ENCODE results near the gene PCDH9.

Gene PCDH9

GRCh38 chr13:66328476-66328875, 901.7 kb downstream of the PCDH9 start:
- Histone ChIP-seq H2BK15ac (ENCODE audit: low read length) (no peak overlapping the region), H3K79me1 (ENCODE audit: low read depth, low read length) (no peaks in the 10 kb centered on the region), H2AK5ac (ENCODE audit: low read depth, low read length) (no peak overlapping the region), H2BK12ac (ENCODE audit: low read length) (no peak overlapping the region), H2BK120ac (ENCODE audit: low read depth, low read length) (no peak overlapping the region), H3K14ac (ENCODE audit: low read length) (no peak overlapping the region), H3K4me2 (ENCODE audit: insufficient read depth, low read length, poor library complexity, severe bottlenecking) (no peak overlapping the region), H3K9ac (ENCODE audit: low read depth, low read length, poor library complexity) (no peak overlapping the region), H3K9me3 (replicated peaks in 1 of 2; ENCODE audit: control insufficient read depth in 2 of 2, insufficient read depth in 1 of 2, low read depth in 1 of 2, low read length in 2 of 2) (no peaks in the 10 kb centered on the region), H3K4me3 (ENCODE audit: low read length in 2 of 2) (no peak overlapping the region), H2BK5ac (ENCODE audit: low read length) (no peak overlapping the region), H3K36me3 (replicated peaks in 1 of 2; ENCODE audit: control insufficient read depth in 2 of 2, insufficient read depth in 2 of 2, low read length in 2 of 2) (no peaks in the 10 kb centered on the region), H3K23ac (ENCODE audit: low read depth, low read length, poor library complexity) (no peak overlapping the region), H3K18ac (ENCODE audit: low read length) (no peak overlapping the region), H4K91ac (ENCODE audit: low read depth, low read length, poor library complexity) (no peak overlapping the region), H3K27me3 (ENCODE audit: control insufficient read depth in 3 of 3, insufficient read depth in 3 of 3, low read depth in 1 of 3, low read length in 3 of 3) (no peaks in the 10 kb centered on the region), H3K4ac (ENCODE audit: low read length) (no peak overlapping the region), H3K4me1 (ENCODE audit: control insufficient read depth in 2 of 2, insufficient read depth in 1 of 2, low read depth in 1 of 2, low read length in 2 of 2) (peaks cover 0 to 5% of the 10 kb centered on the region in 2 donors), H3K27ac (replicated peaks; ENCODE audit: low read length) (no peak overlapping the region), H4K8ac (ENCODE audit: low read depth, low read length) (no peak overlapping the region), H2AFZ (ENCODE audit: low read length) (no peak overlapping the region)
- no CpG with 5 or more reads among the region's 5 CpGs for WGBS, 2 donors (ENCODE audit: extremely low coverage in 2 of 2, insufficient read length in 2 of 2, insufficient replicate concordance in 1 of 2)
- no peak for DNase-seq (ENCODE audit: low spot score)

- H3K23ac ChIP-seq (ENCODE audit: low read depth, low read length, poor library complexity) = no peak overlapping the region
- H2BK120ac ChIP-seq (ENCODE audit: low read depth, low read length) = no peak overlapping the region
- no peak overlapping the region for H4K8ac ChIP-seq (ENCODE audit: low read depth, low read length)
- H3K4me1 ChIP-seq (ENCODE audit: control insufficient read depth in 2 of 2, insufficient read depth in 1 of 2, low read depth in 1 of 2, low read length in 2 of 2) = peaks cover 0 to 5% of the 10 kb centered on the region in 2 donors
- no peaks in the 10 kb centered on the region for H3K9me3 ChIP-seq (replicated peaks in 1 of 2; ENCODE audit: control insufficient read depth in 2 of 2, insufficient read depth in 1 of 2, low read depth in 1 of 2, low read length in 2 of 2)
- H3K18ac ChIP-seq (ENCODE audit: low read length) = no peak overlapping the region
- H2AFZ ChIP-seq (ENCODE audit: low read length) = no peak overlapping the region
- H3K36me3 ChIP-seq (replicated peaks in 1 of 2; ENCODE audit: control insufficient read depth in 2 of 2, insufficient read depth in 2 of 2, low read length in 2 of 2) = no peaks in the 10 kb centered on the region
- DNase-seq (ENCODE audit: low spot score) = no peak
- H2BK5ac ChIP-seq (ENCODE audit: low read length) = no peak overlapping the region
- no CpG with 5 or more reads among the region's 3 CpGs for WGBS, 2 donors (ENCODE audit: extremely low coverage in 2 of 2, insufficient read length in 2 of 2, insufficient replicate concordance in 1 of 2)
- H3K27me3 ChIP-seq (ENCODE audit: control insufficient read depth in 3 of 3, insufficient read depth in 3 of 3, low read depth in 1 of 3, low read length in 3 of 3) = no peaks in the 10 kb centered on the region
- H2BK12ac ChIP-seq (ENCODE audit: low read length) = no peak overlapping the region
- no peak overlapping the region for H2BK15ac ChIP-seq (ENCODE audit: low read length)
- H3K27ac ChIP-seq (replicated peaks; ENCODE audit: low read length) = no peak overlapping the region
- H3K14ac ChIP-seq (ENCODE audit: low read length) = no peak overlapping the region
- H3K4me3 ChIP-seq (ENCODE audit: low read length in 2 of 2) = no peak overlapping the region
- no peak overlapping the region for H2AK5ac ChIP-seq (ENCODE audit: low read depth, low read length)
- H3K9ac ChIP-seq (ENCODE audit: low read depth, low read length, poor library complexity) = no peak overlapping the region
- no peak overlapping the region for H3K4ac ChIP-seq (ENCODE audit: low read length)
- no peaks in the 10 kb centered on the region for H3K79me1 ChIP-seq (ENCODE audit: low read depth, low read length)
- no peak overlapping the region for H4K91ac ChIP-seq (ENCODE audit: low read depth, low read length, poor library complexity)
- no peak overlapping the region for H3K4me2 ChIP-seq (ENCODE audit: insufficient read depth, low read length, poor library complexity, severe bottlenecking)
Measured at GRCh38 chr13:66323745-66324347, 906.3 kb downstream of the PCDH9 start.

- Histone ChIP-seq H2BK15ac (ENCODE audit: low read length) (no peak overlapping the region), H3K14ac (ENCODE audit: low read length) (no peak overlapping the region), H3K23ac (ENCODE audit: low read depth, low read length, poor library complexity) (no peak overlapping the region), H3K36me3 (replicated peaks in 1 of 2; ENCODE audit: control insufficient read depth in 2 of 2, insufficient read depth in 2 of 2, low read length in 2 of 2) (no peaks in the 10 kb centered on the region), H3K4ac (ENCODE audit: low read length) (no peak overlapping the region), H3K9ac (ENCODE audit: low read depth, low read length, poor library complexity) (no peak overlapping the region), H4K8ac (ENCODE audit: low read depth, low read length) (no peak overlapping the region), H2BK120ac (ENCODE audit: low read depth, low read length) (no peak overlapping the region), H3K9me3 (replicated peaks in 1 of 2; ENCODE audit: control insufficient read depth in 2 of 2, insufficient read depth in 1 of 2, low read depth in 1 of 2, low read length in 2 of 2) (no peaks in the 10 kb centered on the region), H2AK5ac (ENCODE audit: low read depth, low read length) (no peak overlapping the region), H3K79me1 (ENCODE audit: low read depth, low read length) (no peaks in the 10 kb centered on the region), H3K4me3 (ENCODE audit: low read length in 2 of 2) (no peak overlapping the region), H3K4me2 (ENCODE audit: insufficient read depth, low read length, poor library complexity, severe bottlenecking) (no peak overlapping the region), H2BK5ac (ENCODE audit: low read length) (no peak overlapping the region), H3K27ac (replicated peaks; ENCODE audit: low read length) (no peak overlapping the region), H3K18ac (ENCODE audit: low read length) (no peak overlapping the region), H2BK12ac (ENCODE audit: low read length) (no peak overlapping the region), H4K91ac (ENCODE audit: low read depth, low read length, poor library complexity) (no peak overlapping the region), H3K27me3 (ENCODE audit: control insufficient read depth in 3 of 3, insufficient read depth in 3 of 3, low read depth in 1 of 3, low read length in 3 of 3) (no peaks in the 10 kb centered on the region), H3K4me1 (ENCODE audit: control insufficient read depth in 2 of 2, insufficient read depth in 1 of 2, low read depth in 1 of 2, low read length in 2 of 2) (peaks cover 0 to 5% of the 10 kb centered on the region in 2 donors), H2AFZ (ENCODE audit: low read length) (no peak overlapping the region)
- no peak for DNase-seq (ENCODE audit: low spot score)
- no CpG with 5 or more reads among the region's 2 CpGs for WGBS, 2 donors (ENCODE audit: extremely low coverage in 2 of 2, insufficient read length in 2 of 2, insufficient replicate concordance in 1 of 2)
Measured at GRCh38 chr13:66322936-66323335, 907.2 kb downstream of the PCDH9 start.

- no peak for DNase-seq (ENCODE audit: low spot score)
- H4K91ac ChIP-seq (ENCODE audit: low read depth, low read length, poor library complexity) = no peak overlapping the region
- H3K79me1 ChIP-seq (ENCODE audit: low read depth, low read length) = no peaks in the 10 kb centered on the region
Measured at GRCh38 chr13:66322193-66322740, 907.9 kb downstream of the PCDH9 start.

More at GRCh38 chr13:66322193-66322740, 907.9 kb downstream of the PCDH9 start:
- Histone ChIP-seq H3K9me3 (replicated peaks in 1 of 2; ENCODE audit: control insufficient read depth in 2 of 2, insufficient read depth in 1 of 2, low read depth in 1 of 2, low read length in 2 of 2) (no peaks in the 10 kb centered on the region), H4K8ac (ENCODE audit: low read depth, low read length) (no peak overlapping the region), H3K27ac (replicated peaks; ENCODE audit: low read length) (no peak overlapping the region), H3K23ac (ENCODE audit: low read depth, low read length, poor library complexity) (no peak overlapping the region), H2BK5ac (ENCODE audit: low read length) (no peak overlapping the region), H2AK5ac (ENCODE audit: low read depth, low read length) (no peak overlapping the region), H2AFZ (ENCODE audit: low read length) (no peak overlapping the region), H3K4ac (ENCODE audit: low read length) (no peak overlapping the region), H3K36me3 (replicated peaks in 1 of 2; ENCODE audit: control insufficient read depth in 2 of 2, insufficient read depth in 2 of 2, low read length in 2 of 2) (no peaks in the 10 kb centered on the region), H3K14ac (ENCODE audit: low read length) (no peak overlapping the region), H2BK15ac (ENCODE audit: low read length) (no peak overlapping the region), H3K4me3 (ENCODE audit: low read length in 2 of 2) (no peak overlapping the region), H3K4me1 (ENCODE audit: control insufficient read depth in 2 of 2, insufficient read depth in 1 of 2, low read depth in 1 of 2, low read length in 2 of 2) (peaks cover 0 to 5% of the 10 kb centered on the region in 2 donors), H2BK12ac (ENCODE audit: low read length) (no peak overlapping the region), H3K9ac (ENCODE audit: low read depth, low read length, poor library complexity) (no peak overlapping the region), H2BK120ac (ENCODE audit: low read depth, low read length) (no peak overlapping the region), H3K27me3 (ENCODE audit: control insufficient read depth in 3 of 3, insufficient read depth in 3 of 3, low read depth in 1 of 3, low read length in 3 of 3) (no peaks in the 10 kb centered on the region), H3K18ac (ENCODE audit: low read length) (no peak overlapping the region), H3K4me2 (ENCODE audit: insufficient read depth, low read length, poor library complexity, severe bottlenecking) (no peak overlapping the region)
- no CpG with 5 or more reads among the region's 4 CpGs for WGBS, 2 donors (ENCODE audit: extremely low coverage in 2 of 2, insufficient read length in 2 of 2, insufficient replicate concordance in 1 of 2)

Measured in neuronal stem cell (in vitro differentiated cells).